HG03025 (cell line): ENCODE measurements around the gene EPB41L4A.
"Not testable (repeated sequence)": the region's sequence is repeated elsewhere in the genome, so short reads cannot be mapped to it uniquely, and the experiment has no call there.

Source experiments
- ATAC-seq: cut with Tn5 transposase; IDR thresholded peaks from one replicate; pipeline ENCODE4 v1.9.1; 2021; ENCODE audit warnings: mild to moderate bottlenecking, moderate library complexity; ENCODE audit not compliant: unreplicated experiment, low FRiP score

The EPB41L4A gene

DNA sequence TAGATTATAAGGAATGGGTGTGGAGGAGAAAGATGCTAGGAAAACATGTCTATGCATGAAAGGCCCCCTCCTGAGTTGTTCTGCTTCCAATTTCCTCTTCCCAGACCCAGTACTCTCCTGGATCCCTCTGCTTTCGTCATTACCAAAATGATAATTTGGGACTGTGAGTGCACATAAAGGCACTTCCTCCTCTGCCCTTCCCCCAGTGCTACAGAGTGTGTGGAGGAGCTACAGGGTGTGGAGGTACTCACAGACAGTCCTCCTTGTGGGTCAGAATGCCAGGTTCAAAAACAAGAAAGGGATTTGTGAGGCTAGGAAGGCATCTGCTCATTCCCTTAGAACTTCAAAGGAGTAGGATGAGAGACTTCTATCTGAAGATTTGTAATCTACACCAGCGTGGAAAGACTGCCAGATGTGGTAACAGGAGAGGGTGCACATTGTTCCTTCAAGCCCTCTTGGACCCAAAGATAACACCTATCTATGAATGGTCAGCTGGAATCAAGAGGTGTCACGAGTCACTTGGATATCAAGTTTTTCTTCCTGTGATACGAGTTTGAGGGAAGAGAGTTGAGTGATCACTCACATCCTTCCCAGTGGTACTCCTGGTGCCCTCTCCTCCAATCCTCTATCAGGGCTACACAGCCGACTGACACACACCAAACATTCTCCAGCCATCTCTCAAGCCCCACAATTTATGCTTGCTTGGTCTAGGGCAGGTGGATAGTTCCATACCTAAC, 201.1 kb downstream of the EPB41L4A start:
- no peak for ATAC-seq

DNA sequence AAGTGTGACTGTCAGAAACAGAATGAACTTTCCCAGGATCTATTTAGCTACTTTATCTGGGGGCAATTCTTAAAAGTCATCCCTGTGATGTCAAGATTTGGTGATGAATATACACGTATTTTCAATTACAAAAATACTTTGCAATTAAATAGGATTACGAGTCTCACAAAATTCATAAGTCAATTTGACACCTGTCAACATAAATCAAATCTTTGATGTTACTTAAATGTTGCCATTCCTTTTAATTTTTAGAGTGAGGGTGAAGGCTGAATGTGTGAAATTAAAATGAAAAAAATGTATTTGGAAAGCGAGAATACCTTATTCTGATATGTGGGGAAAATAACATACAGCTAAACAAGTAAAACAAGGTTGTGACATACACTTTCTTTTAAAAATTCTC, 202.9 kb downstream of the EPB41L4A start:
- ATAC-seq = no peak

DNA sequence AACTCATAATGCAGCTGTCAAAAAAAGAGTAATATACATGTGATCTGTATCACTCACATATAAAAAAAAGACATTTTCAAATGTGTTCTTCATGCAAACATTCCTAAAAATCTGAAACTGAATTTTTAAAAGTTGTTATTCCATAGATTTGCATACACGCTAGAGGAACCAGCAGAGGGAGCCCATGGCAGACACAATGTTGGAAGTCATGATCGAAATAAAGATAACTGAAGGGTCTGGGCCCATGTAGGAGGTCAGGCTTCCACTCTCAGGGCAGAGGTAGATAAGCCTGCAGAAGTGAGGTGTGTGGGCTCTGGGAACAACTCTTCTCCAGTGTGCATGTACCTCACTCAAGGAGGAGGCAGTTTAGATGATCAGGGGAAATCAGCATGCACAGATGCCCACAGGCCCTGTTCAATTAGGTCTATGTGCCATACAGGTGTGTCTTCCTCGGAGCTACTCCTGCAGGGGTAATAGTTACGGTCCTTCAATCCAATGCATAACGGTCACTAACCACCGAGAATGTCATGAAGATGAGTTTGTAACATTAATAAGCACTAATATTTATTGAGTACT, 208.6 kb downstream of the EPB41L4A start:
- no peak for ATAC-seq

DNA sequence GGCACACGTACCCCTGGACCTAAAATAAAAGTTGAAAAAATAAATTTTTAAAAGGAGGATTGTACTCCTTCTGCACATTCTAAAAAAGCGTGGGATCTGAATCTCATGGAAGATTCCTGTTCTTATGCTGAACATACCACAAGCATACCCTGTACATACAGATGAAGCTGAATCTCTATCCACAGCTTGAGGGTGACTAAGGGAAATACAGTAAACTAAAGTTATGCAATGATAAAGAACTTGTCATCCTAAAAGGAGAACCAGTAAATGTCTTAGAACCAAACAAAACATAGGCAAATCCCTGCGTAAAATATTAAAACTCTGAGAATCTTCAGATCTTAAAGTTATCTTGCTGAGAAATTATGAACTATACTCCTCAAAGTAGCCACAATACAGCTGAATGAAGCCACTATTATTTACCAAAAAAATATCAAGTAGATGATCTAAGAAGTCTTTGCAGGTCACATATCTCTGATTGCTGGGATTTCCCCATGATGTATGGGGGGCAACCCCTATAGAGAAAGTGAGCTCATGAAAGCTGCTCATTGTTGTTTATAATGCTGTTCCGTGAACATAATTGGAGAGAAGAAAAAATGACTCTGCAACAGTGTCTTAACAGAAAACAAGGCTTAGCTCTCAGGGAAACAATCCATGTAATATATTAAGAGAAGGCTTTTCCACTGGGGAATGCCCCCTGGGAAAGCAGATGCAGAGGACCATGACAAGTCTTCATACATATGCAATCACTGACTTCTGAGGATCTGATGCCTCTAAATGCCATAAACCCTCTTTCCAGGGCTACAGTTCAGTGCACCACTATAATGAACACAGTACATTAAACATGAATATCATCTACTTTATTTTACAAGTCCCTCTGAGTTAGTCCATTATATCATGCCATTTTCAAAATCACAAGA, 210.1 kb downstream of the EPB41L4A start:
- ATAC-seq = no peak

DNA sequence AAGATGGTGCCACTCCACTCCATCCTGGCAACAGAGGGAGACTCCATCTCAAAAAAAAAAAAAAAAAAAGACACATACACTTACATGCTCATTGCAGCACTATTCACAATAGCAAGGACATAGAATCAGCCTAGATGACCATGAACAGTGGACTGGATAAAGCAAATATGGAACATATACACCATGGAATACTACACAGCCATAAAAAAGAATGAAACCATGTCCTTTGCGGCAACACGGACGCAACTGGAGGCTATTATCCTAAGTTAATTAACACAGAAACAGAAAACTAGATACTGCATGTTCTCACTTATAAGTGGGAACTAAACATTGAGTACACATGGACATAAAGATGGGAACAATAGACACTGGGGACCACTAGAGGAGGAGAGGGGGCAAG, 210.9 kb downstream of the EPB41L4A start:
- not testable (repeated sequence) for ATAC-seq

DNA sequence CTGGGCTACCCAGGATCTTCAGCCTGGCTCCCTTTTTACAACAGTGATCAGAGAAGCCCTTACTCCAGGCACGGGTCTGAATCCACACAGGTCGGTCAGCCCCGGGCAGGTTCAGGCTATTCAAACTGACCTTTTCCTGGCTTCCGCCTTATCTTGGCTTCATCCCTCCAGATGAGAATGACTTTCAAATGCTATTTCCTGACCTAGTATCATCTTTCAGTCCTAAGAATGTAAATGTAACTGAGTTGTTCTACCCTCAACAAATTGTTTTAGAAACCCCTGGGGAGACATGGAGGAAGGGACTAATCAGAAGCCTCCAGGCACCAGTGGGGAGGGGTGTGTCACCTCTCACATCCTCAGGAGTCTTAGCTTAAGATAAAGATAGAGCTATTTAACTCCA, 213.2 kb downstream of the EPB41L4A start:
- ATAC-seq = no peak

DNA sequence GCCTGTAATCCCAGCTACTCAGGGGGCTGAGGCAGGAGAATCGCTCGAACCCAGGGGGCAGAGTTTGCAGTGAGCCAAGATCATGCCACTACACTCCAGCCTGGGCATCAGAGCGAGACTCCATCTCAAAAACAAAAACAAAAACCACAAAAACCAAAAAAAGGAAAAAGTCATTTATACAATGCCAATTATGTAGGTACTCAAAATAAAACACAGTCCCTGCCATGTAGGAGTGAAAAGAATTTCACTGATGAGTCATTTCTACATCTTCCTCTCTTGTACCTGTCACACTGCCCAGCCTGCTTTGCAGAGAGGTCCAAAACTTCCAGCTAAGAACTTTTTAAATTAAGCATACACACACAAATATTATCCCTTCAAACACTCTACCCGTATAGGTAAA, 215.8 kb downstream of the EPB41L4A start:
- ATAC-seq = no peak

DNA sequence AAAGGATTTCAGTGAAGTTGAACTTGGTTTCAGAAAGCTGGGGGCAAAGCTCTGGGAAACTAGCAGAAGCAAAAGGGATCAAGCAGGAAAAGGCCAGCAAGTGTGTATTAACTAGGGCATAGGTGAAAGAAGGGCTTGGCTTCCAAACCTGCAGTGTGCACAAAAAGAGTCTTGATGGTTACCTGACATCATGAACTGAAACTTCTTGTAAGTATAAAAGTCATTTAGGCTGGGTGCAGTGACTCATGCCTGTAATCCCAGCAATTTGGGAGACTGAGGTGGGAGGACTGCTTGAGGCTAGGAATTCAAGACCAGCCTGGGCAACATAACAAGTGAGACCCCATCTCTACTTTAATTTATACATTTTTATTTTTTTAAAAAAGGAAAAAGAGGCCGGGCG, 216.4 kb downstream of the EPB41L4A start:
- no peak for ATAC-seq

DNA sequence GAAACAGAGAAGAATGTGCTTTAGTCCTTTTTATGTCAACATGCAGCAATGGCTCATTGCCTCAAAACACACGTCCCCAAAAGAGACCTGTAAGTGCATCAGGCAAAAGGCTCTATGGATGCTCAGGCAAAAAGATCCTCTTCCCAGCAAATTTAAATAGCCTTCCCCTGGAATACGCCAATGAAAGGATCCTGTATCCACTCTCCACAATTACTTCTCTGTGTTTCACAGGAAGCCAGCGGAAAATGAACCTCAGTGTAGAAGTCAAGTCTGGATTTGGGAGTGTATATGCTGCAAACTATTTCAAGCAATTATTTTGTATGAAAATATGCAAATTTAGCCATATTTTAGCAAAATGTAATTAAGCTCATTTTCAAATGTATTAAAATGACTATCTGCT, 217.9 kb downstream of the EPB41L4A start:
- no peak for ATAC-seq

DNA sequence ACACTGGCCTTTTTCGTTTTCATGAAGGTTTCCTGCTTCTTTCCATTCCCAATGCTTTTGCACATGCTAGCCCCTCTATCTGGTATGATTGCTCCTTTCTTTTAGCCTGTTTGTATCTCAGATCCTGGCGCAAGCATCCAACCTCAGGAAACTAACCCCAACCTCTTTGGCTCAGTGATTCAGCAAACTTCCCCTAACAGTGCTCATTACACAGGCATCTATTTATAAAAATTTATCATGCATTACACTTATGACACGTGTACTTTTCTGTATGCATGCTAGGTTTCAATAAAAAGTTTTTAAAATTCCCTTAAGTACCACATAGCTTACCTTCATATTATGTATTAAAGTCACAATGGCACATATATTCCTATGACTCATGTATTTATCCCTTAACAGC, 218.9 kb downstream of the EPB41L4A start:
- no peak for ATAC-seq

DNA sequence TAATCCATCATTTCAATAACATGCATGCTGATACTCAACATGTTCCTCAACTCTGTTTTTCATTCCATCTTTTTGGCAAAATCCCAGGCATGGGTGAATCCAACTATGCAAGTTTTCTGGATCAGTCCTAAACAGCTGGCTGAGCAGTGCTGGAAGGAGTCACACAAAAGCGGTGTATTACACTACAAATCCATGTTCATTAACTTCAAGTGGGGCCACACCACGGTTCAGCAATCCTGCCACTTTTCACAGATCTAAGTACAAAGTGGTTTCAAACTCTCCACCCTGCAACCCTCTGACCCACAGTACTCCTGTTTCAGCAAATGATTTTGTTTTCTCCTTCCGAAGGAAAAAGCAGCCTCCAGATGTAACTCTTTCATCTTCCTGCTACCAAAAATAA, 222.5 kb downstream of the EPB41L4A start:
- ATAC-seq = no peak

DNA sequence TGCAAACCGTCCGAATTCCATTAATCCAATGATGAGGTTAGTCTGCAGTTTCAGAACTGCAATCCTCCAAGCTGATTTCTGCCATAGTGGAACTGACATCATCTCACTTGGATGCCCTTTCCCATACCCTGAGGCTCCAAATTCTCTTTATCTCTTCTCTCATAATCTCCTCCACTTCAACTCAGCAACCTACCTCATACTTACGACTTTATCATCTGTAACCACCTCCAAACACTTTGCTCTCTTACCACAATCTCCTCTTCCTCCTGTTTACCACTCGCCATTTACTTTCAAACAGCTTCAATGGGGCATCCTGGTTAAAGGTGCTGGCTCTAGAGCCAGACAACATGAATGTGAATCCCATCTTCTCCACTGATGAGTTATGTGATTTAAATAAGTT, 223.2 kb downstream of the EPB41L4A start:
- no peak for ATAC-seq

DNA sequence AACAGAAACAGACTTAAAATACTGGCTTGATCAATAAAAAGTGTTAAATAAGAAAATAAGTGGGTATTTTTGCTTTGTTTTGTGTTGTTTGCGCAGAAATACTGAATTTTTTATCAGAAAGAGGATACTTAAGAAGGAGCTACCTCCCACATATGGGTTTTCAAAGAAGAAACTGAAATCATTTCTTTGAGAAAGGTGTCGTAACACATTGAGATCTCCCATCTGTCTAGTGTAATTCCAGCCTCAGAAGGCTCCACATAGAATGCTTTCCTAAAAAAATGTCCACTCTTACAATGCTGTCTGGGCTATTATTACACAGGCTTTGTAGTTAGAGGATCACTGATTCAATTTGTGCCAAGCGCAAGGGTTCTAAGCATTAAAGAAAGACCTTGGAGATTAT, 226.2 kb downstream of the EPB41L4A start:
- no peak for ATAC-seq

DNA sequence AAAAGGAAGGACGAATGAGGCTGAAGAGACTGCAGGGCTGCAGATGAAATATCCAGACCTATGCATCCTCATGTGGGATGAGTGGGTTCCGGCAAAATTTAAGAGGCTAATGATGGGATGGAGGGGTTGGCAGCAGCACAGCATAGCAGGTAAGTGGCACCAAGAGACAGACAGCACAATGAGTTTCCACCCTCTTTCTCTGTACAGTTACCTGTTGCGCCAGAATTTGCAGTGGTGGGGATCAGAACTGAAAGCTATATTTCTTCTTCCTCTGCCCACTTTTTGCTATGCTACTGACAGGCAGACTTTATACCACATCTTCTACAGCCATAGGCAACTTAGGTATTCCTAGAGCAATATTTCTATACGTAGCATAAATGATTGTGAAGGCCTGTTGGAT, 227.0 kb downstream of the EPB41L4A start:
- no peak for ATAC-seq

DNA sequence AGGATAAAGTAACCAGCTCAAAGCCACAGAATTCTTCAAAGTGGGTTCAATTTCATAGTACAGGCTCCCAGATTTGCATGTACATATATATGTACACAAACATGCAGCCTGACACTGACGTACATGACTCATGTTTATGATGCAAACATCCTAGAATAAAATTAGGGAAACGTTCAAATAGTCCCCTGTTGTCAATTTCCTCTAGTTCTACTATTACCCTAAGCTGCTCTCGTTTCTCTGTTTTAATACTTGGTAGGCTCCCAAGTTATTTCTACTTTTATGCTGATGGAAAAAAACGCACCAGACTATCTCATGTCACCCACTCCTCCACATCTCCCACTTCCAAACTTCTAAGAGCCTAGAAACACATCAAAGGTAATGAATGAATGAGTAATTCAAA, 229.7 kb downstream of the EPB41L4A start:
- ATAC-seq = no peak

DNA sequence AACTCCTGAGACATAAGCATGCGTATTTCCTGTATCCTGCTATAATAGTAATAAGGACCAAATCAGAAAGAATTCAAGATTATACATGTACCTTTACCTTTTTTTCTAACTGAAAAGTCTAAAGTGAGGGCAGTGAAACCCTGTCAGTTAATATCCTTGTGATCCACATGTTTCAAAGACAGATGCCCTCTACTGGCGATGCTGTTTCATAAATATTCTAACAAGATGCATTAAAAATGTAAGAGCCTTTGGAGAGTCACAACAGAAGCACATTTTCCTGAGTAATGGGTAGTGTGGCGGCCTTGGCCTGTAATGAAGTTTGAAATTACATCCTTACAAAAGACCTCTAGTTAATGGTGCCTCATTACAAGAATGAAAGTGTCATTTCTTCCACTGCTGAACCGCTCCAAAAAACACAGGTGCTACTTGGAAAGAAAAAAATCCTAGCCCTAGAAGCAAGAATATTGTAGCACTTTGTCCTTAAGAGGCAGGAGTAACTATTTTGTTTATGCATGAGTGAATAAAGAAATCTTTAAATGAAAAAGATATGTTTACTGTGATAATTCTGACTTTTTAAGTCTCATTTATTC, 232.6 kb downstream of the EPB41L4A start:
- ATAC-seq = no peak

DNA sequence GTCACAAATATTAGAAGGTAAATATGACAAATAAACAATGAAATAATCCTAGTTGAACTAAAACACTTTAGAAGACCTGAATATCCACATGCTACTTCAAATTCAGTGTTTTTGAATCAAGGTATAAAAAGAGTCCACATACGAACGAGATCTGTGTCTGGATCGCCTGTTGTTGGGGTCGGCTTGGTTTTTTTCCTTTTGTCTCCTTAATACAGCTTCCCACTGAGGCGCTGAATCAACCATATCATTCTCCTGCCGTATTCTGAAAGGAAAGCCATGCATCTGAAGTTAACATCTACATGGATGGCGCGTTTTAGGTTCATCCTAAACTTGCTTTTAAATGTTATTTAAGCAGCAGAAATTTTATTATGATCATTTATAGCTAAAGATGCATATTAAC, 235.2 kb downstream of the EPB41L4A start:
- ATAC-seq = no peak

DNA sequence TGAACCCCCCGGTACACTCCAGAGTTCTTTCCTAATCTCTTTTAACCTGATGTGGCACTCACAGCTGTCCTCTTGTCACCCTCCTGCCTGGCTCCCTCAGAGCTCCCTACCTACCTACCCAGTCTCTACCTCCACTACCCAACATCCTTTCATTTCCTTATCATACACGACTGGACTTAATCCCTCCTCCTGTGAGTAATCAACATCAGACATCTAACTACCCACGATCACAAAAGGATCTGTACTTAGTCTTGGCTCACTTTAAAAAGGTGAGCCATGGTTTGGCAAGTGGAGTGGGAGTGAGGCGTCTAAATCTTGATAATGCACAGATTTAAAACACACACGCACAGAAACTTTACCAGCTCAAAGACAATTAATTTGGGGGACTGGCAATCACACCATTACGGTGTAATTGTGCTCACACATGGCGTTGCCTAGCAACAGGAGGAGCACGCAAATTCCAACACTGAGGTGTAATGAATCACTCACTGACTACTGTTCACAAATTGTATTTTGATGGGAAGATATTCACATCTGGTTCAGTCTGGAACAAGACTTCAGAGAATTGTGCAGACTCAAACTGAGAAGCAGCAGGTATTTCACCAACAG, 235.9 kb downstream of the EPB41L4A start:
- no peak for ATAC-seq

DNA sequence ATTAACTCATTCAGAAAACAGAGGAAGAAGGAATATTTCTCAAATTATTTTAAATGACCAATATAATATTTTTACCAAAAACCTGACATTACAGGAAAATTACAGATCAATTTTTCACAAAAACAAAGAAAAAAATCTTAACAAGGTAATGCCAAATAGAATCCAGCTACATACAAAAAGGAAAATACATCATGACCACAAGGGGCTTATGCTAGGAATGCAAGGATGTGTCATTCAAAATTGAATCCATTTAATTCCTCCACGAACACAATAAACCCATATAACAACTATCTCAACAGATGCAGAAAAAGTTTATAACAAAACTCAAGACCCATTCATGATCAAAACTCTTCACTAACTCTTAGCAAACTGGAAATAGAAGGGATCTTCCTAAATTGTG, 239.8 kb downstream of the EPB41L4A start:
- ATAC-seq = no peak

DNA sequence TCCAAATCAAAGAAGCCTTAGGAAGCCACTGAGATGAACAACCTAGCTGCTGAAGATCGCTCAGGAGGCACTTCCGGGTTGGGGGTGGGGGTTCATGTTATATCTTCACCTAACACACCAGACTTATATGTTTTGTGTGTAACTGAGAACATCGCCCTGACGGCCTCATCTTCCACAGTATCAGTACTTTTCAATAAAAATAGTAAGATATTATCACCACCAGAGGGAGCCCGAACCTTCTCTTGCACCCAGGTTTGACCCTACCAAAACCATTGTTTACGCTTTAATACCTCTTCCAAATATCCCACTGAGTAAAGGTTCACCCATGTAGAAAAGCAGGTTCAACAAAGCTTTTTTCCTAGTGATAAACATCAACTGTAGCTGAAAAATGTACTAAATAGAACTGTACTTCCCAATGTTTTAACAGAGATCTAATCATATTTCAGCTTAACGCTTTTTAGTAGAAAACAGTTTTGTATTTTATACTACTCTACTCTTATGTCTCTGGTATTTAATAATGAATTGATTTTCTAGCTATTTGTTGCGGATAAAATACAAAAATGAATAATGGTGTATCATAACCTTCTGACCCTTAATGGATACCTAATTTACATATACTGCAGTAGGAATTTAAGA, 244.0 kb downstream of the EPB41L4A start:
- peak; percentile 86 for ATAC-seq
